CD14-positive monocyte (primary cell): ENCODE results near the gene INO80. TPM values are rescaled to one million over a fixed set of nuclear protein-coding genes. Genes with fewer than 3 reads are reported as not detected.

Experiments used
- DNase-seq, 3 donors: peaks; one replicate each; pipeline ENCODE4 v3.0.0-alpha.2; 2011 to 2022
- H2AFZ ChIP-seq: 2 replicates; pipeline ENCODE4 v1.6.0; 2012; ENCODE audit warnings: mild to moderate bottlenecking, low read depth, low read length, inconsistent platforms; ENCODE audit not compliant: insufficient read depth, poor library complexity, severe bottlenecking
- H3K27ac ChIP-seq, 2 donors: 1 replicate in 1 of 2; 2 replicates in 1 of 2; pipeline ENCODE4 v1.5.1; 2012 to 2013; ENCODE audit warnings: low read length in 2 of 2, control low read depth in 1 of 2, inconsistent platforms in 1 of 2, low read depth in 1 of 2, mild to moderate bottlenecking in 1 of 2
- H3K27me3 ChIP-seq, 2 donors: one replicate each; pipeline versions ENCODE4 v1.6.0 to v1.6.1; 2011 to 2013; ENCODE audit warnings: low read length in 2 of 2; ENCODE audit not compliant: control insufficient read depth in 2 of 2, insufficient read depth in 2 of 2
- H3K36me3 ChIP-seq, 2 donors: replicated peaks in 1 of 2; 1 replicate in 1 of 2; 2 replicates in 1 of 2; pipeline versions ENCODE4 v1.5.1 to v1.6.1; 2012 to 2013; ENCODE audit warnings: low read length in 2 of 2, control low read depth in 1 of 2, inconsistent platforms in 1 of 2, mild to moderate bottlenecking in 1 of 2; ENCODE audit not compliant: insufficient read depth in 2 of 2, control insufficient read depth in 1 of 2
- H3K4me1 ChIP-seq, 2 donors: 1 replicate in 1 of 2; 2 replicates in 1 of 2; pipeline versions ENCODE4 v1.5.1 to v1.6.1; 2012 to 2013; ENCODE audit warnings: low read length in 2 of 2, control low read depth in 1 of 2, inconsistent platforms in 1 of 2, mild to moderate bottlenecking in 1 of 2, moderate library complexity in 1 of 2; ENCODE audit not compliant: insufficient read depth in 2 of 2, control insufficient read depth in 1 of 2
- H3K4me2 ChIP-seq: replicated peaks from 2 replicates; pipeline ENCODE3; 2012; ENCODE audit warnings: low read length, moderate library complexity, mild to moderate bottlenecking; ENCODE audit not compliant: poor library complexity, severe bottlenecking; ENCODE audit errors: extremely low read depth
- H3K4me3 ChIP-seq, 3 experiments: fragments of 200-600 bp in 1 of 3; sonication (generic) in 1 of 3; replicated peaks in 1 of 3; 1 replicate in 2 of 3; 2 replicates in 1 of 3; pipeline ENCODE4 v1.5.1; 2011 to 2013; ENCODE audit warnings: low read length in 3 of 3, mild to moderate bottlenecking in 3 of 3, control low read depth in 2 of 3, low read depth in 2 of 3, inconsistent platforms in 1 of 3, moderate library complexity in 1 of 3
- H3K79me2 ChIP-seq: 2 replicates; pipeline ENCODE4 v1.6.0; 2012; ENCODE audit warnings: mild to moderate bottlenecking, control low read depth, inconsistent platforms, low read length, moderate library complexity; ENCODE audit not compliant: insufficient read depth
- H3K9ac ChIP-seq: 2 replicates; pipeline ENCODE4 v1.6.0; 2017; ENCODE audit warnings: low read length, mild to moderate bottlenecking; ENCODE audit not compliant: insufficient read depth, poor library complexity, severe bottlenecking
- H3K9me3 ChIP-seq, 2 donors: replicated peaks in 1 of 2; 1 replicate in 1 of 2; 2 replicates in 1 of 2; pipeline versions ENCODE4 v1.5.1 to v1.6.1; 2012 to 2013; ENCODE audit warnings: low read length in 2 of 2, control low read depth in 1 of 2; ENCODE audit not compliant: control insufficient read depth in 1 of 2, insufficient read depth in 1 of 2
- H4K20me1 ChIP-seq: 2 replicates; pipeline ENCODE4 v1.6.0; 2012; ENCODE audit warnings: mild to moderate bottlenecking, low read length, control low read depth, moderate library complexity; ENCODE audit not compliant: insufficient read depth
- H3K27ac Mint-ChIP-seq, 7 donors: one replicate each; pipeline ENCODE4 v1.8.0; 2020; ENCODE audit warnings: mild to moderate bottlenecking in 7 of 7, mixed read lengths in 7 of 7, moderate library complexity in 6 of 7, inconsistent platforms in 2 of 7
- H3K27me3 Mint-ChIP-seq, 3 donors: one replicate each; pipeline ENCODE4 v1.8.0; 2021 to 2022; ENCODE audit warnings: low read depth in 3 of 3, mild to moderate bottlenecking in 3 of 3, mixed read lengths in 3 of 3, moderate library complexity in 3 of 3, inconsistent platforms in 1 of 3
- H3K36me3 Mint-ChIP-seq, 2 donors: one replicate each; pipeline ENCODE4 v1.8.0; 2020; ENCODE audit warnings: mixed read lengths in 2 of 2, inconsistent platforms in 1 of 2, mild to moderate bottlenecking in 1 of 2
- H3K4me1 Mint-ChIP-seq: one replicate; pipeline ENCODE4 v1.8.0; 2020; ENCODE audit warnings: mild to moderate bottlenecking, mixed read lengths
- H3K4me3 Mint-ChIP-seq, 2 donors: one replicate each; pipeline ENCODE4 v1.8.0; 2020; ENCODE audit warnings: mild to moderate bottlenecking in 2 of 2, mixed read lengths in 2 of 2, moderate library complexity in 1 of 2
- H3K9me3 Mint-ChIP-seq, 7 donors: one replicate each; pipeline ENCODE4 v1.8.0; 2020 to 2022; ENCODE audit warnings: mixed read lengths in 7 of 7, mild to moderate bottlenecking in 6 of 7, moderate library complexity in 6 of 7, inconsistent platforms in 2 of 7
- CTCF ChIP-seq: fragments of 200-600 bp; IDR thresholded peaks from one replicate; pipeline ENCODE4 v1.8.0; 2022; ENCODE audit warnings: antibody characterized with exemption, mild to moderate bottlenecking
- WGBS: methylation state at CpG from one replicate; pipeline ENCODE4 v1.1.5; 2013; ENCODE audit warnings: missing lambda C conversion rate; ENCODE audit not compliant: insufficient coverage; 5-methylcytosine and 5-hydroxymethylcytosine counted together
- intact Hi-C, 2 donors: fragments of 100-400 bp; cut with micrococcal nuclease; formaldehyde crosslinking; loops; one replicate each; pipeline versions ENCODE4 v1.15.0 to v1.15.1; 2023
- polyA plus RNA-seq, 3 donors: library from polyadenylated mRNA; depleted of rRNA in 1 of 3; unstranded in 2 of 3; stranded (reverse) in 1 of 3; fragments of 300-500 nt in 2 of 3; fragments of >200 nt in 1 of 3; fragmentation: Illumina TruSeq in 2 of 3; gene quantifications; 1 replicate in 2 of 3; 2 replicates in 1 of 3; pipeline ENCODE4 v1.2.3, GENCODE V29; 2012 to 2021

The INO80 gene
- polyA plus RNA-seq, 3 donors, result 2.3 to 13.1 (median 2.4) TPM

- WGBS, result no CpG with 5 or more reads among the region's 1 CpG
- Histone ChIP-seq H3K27ac (peak overlapping the region in 1 of 2 donors; percentile 5), H4K20me1 (no peaks in the 10 kb centered on the region), H3K9me3 (no peaks in the 10 kb centered on the region), H3K9ac (no peak overlapping the region), H3K36me3 (peaks cover 90 to 100% of the 10 kb centered on the region in 2 donors), H3K27me3 (no peaks in the 10 kb centered on the region), H3K4me3 (no peak overlapping the region), H3K79me2 (no peaks in the 10 kb centered on the region), H2AFZ (no peak overlapping the region), H3K4me1 (no peaks in the 10 kb centered on the region), H3K4me2 (no peak overlapping the region)
- no peaks in the 10 kb centered on the region for H3K9me3 Mint-ChIP-seq
- H3K27ac Mint-ChIP-seq, result peak overlapping the region in 1 of 7 donors; percentile 11
- no peak for DNase-seq
- peaks cover 6% of the 10 kb centered on the region for H3K4me1 Mint-ChIP-seq
- H3K27me3 Mint-ChIP-seq, result no peaks in the 10 kb centered on the region
- no peak overlapping the region for H3K4me3 Mint-ChIP-seq
- peaks cover 81 to 97% of the 10 kb centered on the region in 2 donors for H3K36me3 Mint-ChIP-seq
- intact Hi-C loops, result no loop called here
- TF ChIP-seq CTCF, result no peak
Observed at GRCh38 chr15:41043276-41043951, 72.7 kb downstream of the INO80 start.

GRCh38 chr15:41042851-41043250, 73.2 kb downstream of the INO80 start:
- H3K36me3 Mint-ChIP-seq, result peaks cover 80 to 97% of the 10 kb centered on the region in 2 donors
- H3K9me3 Mint-ChIP-seq, result no peaks in the 10 kb centered on the region
- no peak overlapping the region for H3K27ac Mint-ChIP-seq

More at GRCh38 chr15:41042851-41043250, 73.2 kb downstream of the INO80 start:
- H3K27me3 ChIP-seq, result no peaks in the 10 kb centered on the region
- H3K9ac ChIP-seq, result no peak overlapping the region
- no peaks in the 10 kb centered on the region for H3K9me3 ChIP-seq
- H3K36me3 ChIP-seq, result peaks cover 88 to 100% of the 10 kb centered on the region in 2 donors
- intact Hi-C loops, result no loop called here
- no peak overlapping the region for H3K4me3 Mint-ChIP-seq
- H2AFZ ChIP-seq, result no peak overlapping the region
- no peak overlapping the region for H3K4me3 ChIP-seq
- H3K27me3 Mint-ChIP-seq, result no peaks in the 10 kb centered on the region
- H3K4me1 Mint-ChIP-seq, result peaks cover 6% of the 10 kb centered on the region
- H3K4me1 ChIP-seq, result no peaks in the 10 kb centered on the region
- TF ChIP-seq CTCF, result no peak
- no peak for DNase-seq
- H3K4me2 ChIP-seq, result no peak overlapping the region
- no peaks in the 10 kb centered on the region for H3K79me2 ChIP-seq
- WGBS, result no CpG with 5 or more reads among the region's 5 CpGs
- no peak overlapping the region for H3K27ac ChIP-seq
- no peaks in the 10 kb centered on the region for H4K20me1 ChIP-seq
